AG10803 (cell line): ENCODE measurements around the gene MAN1C1.

ENCODE experiments used
- DNase-seq: peaks from one replicate; pipeline ENCODE4 v3.0.0; 2010; ENCODE audit warnings: low read depth
- H3K4me3 ChIP-seq: 2 replicates; pipeline ENCODE4 v1.5.1; 2011; ENCODE audit warnings: mild to moderate bottlenecking, low read length, control low read depth
- TF ChIP-seq, protein P1 (sequence below): conservative IDR thresholded peaks from 2 replicates; pipeline ENCODE4 v1.5.1; 2011; ENCODE audit warnings: mild to moderate bottlenecking, low read length, control low read depth, inconsistent platforms

Gene MAN1C1

DNA sequence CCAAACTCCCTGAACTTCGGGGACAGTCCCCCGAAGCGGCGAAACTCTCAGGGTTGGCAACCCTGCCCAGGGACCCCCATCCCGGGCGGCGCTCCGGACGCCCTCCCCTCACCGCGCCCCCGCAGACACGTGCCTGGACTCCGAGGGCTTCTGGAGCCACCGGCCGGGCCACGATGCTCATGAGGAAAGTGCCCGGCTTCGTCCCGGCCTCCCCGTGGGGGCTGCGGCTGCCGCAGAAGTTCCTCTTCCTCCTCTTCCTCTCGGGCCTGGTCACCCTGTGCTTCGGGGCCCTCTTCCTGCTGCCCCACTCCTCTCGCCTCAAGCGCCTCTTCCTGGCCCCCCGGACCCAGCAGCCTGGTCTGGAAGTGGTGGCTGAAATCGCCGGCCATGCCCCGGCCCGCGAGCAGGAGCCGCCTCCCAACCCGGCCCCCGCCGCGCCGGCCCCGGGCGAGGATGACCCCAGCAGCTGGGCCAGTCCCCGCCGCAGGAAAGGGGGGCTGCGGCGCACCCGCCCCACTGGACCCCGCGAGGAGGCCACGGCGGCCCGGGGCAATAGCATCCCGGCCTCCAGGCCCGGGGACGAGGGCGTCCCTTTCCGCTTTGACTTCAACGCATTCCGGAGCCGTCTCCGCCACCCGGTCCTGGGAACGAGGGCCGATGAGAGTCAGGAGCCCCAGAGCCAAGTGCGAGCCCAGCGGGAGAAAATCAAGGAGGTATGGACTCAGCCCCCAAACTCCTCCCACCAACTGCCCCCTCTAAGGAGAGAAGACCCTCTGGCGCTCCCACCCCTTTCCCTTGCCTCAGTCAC, 1.2 kb downstream of the MAN1C1 start:
- peak overlapping the region; percentile 34 for H3K4me3 ChIP-seq
- TF ChIP-seq, protein P1, sequence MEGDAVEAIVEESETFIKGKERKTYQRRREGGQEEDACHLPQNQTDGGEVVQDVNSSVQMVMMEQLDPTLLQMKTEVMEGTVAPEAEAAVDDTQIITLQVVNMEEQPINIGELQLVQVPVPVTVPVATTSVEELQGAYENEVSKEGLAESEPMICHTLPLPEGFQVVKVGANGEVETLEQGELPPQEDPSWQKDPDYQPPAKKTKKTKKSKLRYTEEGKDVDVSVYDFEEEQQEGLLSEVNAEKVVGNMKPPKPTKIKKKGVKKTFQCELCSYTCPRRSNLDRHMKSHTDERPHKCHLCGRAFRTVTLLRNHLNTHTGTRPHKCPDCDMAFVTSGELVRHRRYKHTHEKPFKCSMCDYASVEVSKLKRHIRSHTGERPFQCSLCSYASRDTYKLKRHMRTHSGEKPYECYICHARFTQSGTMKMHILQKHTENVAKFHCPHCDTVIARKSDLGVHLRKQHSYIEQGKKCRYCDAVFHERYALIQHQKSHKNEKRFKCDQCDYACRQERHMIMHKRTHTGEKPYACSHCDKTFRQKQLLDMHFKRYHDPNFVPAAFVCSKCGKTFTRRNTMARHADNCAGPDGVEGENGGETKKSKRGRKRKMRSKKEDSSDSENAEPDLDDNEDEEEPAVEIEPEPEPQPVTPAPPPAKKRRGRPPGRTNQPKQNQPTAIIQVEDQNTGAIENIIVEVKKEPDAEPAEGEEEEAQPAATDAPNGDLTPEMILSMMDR: no peak
- DNase-seq: no peak

GRCh38 chr1:25618433-25618808, 1.8 kb downstream of the MAN1C1 start:
- H3K4me3 ChIP-seq: no peak overlapping the region; the same call in 1 of the 2 replicates
- TF ChIP-seq, protein P1: no peak
- no peak for DNase-seq

DNA sequence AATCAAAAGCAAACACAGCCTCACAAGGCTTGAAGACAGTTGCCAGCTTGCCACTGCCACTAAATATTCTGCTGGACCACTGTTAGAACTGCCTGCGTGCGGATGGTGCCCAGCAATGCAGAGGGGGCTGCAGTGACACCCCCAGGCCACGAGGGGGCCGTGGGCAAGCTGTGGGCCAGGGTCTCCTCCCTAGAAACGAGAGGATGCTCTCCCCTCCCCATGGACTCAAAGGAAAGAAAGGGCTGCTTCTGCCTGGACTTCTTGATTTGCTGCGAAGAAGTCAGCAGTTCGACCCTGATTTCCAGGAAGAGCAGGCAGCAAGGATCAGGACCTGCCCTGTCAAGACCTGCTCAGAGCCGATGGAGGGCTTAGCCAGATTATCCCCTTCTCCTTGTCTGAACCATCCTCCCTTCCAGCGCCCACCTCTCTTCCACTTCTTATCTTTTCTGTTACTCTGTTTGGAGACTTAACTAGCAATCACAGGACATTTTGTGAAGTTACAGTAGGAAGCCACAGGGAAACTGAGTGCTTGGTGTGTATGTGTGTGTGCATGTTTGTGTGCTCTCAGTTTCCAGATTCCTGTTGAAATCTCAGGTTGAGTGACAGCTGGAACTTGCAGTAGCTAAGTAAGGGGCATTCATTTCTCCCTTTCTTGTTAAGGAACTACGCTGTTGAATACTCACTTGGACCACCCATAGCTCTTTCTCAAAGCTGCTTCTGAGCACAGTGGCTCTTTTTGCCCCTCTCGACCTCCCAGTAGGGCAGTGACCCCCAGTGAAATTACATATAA, 2.7 kb downstream of the MAN1C1 start:
- no peak overlapping the region for H3K4me3 ChIP-seq
- TF ChIP-seq, protein P1: peak; percentile 62
- no peak for DNase-seq

GRCh38 chr1:25620211-25620610, 3.6 kb downstream of the MAN1C1 start:
- no peak overlapping the region for H3K4me3 ChIP-seq

DNA sequence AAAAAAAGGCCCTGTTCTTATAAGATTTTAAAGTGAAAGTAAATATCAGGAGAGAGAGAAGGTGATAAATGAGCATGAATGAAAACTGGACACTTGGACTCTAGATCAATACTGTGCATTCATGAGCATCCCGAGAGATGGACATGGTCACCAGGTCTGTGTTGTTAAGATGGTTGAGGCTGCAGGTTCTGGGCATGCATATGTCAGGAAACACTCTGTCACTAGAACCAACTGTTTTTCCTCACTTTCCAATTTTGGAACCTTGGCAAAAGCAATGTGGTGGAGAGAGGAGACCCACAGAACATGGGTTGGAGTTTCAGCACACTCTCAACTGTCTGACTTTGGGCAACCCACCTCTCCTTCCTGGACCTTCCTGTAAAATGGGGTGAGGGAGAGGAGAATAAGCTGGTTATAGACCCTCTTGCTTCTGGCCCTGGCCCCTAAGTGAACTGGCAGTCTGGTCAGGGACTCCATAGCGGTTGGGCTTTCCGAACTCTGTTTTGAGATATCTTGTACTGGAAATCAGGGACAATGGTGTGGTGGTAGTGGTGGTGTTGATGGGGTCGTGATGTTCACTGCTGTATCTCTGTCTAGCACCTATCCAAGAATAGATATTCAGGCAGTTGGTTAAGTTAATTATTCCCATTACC, 4.2 kb downstream of the MAN1C1 start:
- H3K4me3 ChIP-seq: no peak overlapping the region
- TF ChIP-seq, protein P1: no peak
- DNase-seq: no peak

More at GRCh38 chr1:25620211-25620610, 3.6 kb downstream of the MAN1C1 start:
- TF ChIP-seq, protein P1: no peak
- DNase-seq: no peak

- H3K4me3 ChIP-seq: no peak overlapping the region
- TF ChIP-seq, protein P1: no peak
- DNase-seq: no peak
These were observed 5.3 kb downstream of the MAN1C1 start for GRCh38 chr1:25621876-25622275.
